GM12878 (cell line): Measurements from ENCODE around the gene GLRX2. TPM values are rescaled to one million over a fixed set of nuclear protein-coding genes. Genes with fewer than 3 reads are reported as not detected.
A peak's percentile ranks its signal among the peaks of the same experiment; 100 is the strongest.

Source experiments
- ATAC-seq: fragments of 200-7000 bp; cut with Tn5 transposase; 3 replicates; pipeline ENCODE4 v1.9.1; 2020; ENCODE audit warnings: mild to moderate bottlenecking, moderate library complexity
- BruUV-seq: library from RNA; stranded (reverse); fragments of 400-500 nt; replicated peaks from 2 replicates; lab custom pipeline; 2021; lab: Mats Ljungman, UMichigan
- CTCF ChIA-PET: fragments of 300-600 bp; sonication (Branson Sonifier 250); formaldehyde crosslinking; extraction: SDS; loops from one replicate; lab custom pipeline; 2021; ENCODE audit warnings: inconsistent platforms; lab: Yijun Ruan, JAX
- POLR2A ChIA-PET: fragments of 350-600 bp; formaldehyde crosslinking; extraction: SDS; loops from one replicate; lab custom pipeline; 2021; ENCODE audit warnings: inconsistent platforms; lab: Charles Lee
- RAD21 ChIA-PET: fragments of 300-600 bp; sonication (Branson Sonifier 250); formaldehyde crosslinking; loops from one replicate; lab custom pipeline; 2023; ENCODE audit warnings: antibody characterized with exemption; ENCODE audit not compliant: unreplicated experiment; lab: Charles Lee
- SMC1A ChIA-PET: fragments of 300-600 bp; sonication (Branson Sonifier 250); formaldehyde crosslinking; loops from one replicate; lab custom pipeline; 2023; ENCODE audit not compliant: unreplicated experiment, uncharacterized antibody; lab: Charles Lee
- DNase-seq: peaks from one replicate; pipeline ENCODE4 v3.0.0-alpha.2; 2011; ENCODE audit warnings: low read depth, low spot score
- FAIRE-seq: peaks from 3 replicates; lab custom pipeline; 2011; peaks lifted over from hg19 to GRCh38; lab: Jason Lieb, UNC
- H2AFZ ChIP-seq: 2 replicates; pipeline ENCODE4 v1.6.0; 2011; ENCODE audit warnings: low read depth, low read length, control low read depth; ENCODE audit not compliant: control insufficient read depth
- H3K27ac ChIP-seq: 2 replicates; pipeline ENCODE4 v1.5.1; 2011; ENCODE audit warnings: control low read depth; ENCODE audit not compliant: control insufficient read depth, insufficient read depth
- H3K27me3 ChIP-seq, 2 experiments: replicated peaks in 1 of 2; 2 replicates each; pipeline versions ENCODE4 v1.6.0 to v1.6.1; 2011; ENCODE audit warnings: low read length in 1 of 2; ENCODE audit not compliant: control insufficient read depth in 2 of 2, insufficient read depth in 2 of 2
- H3K36me3 ChIP-seq, 2 experiments: 2 replicates each; pipeline ENCODE4 v1.5.1; 2011; ENCODE audit warnings: low read length in 1 of 2; ENCODE audit not compliant: control insufficient read depth in 2 of 2, insufficient read depth in 2 of 2
- H3K4me1 ChIP-seq: 2 replicates; pipeline ENCODE4 v1.6.1; 2011; ENCODE audit warnings: mild to moderate bottlenecking, low read length, moderate library complexity, mixed read lengths; ENCODE audit not compliant: control insufficient read depth, insufficient read depth
- H3K4me2 ChIP-seq: 2 replicates; pipeline ENCODE4 v1.6.0; 2011; ENCODE audit warnings: control low read depth; ENCODE audit not compliant: control insufficient read depth, insufficient read depth
- H3K4me3 ChIP-seq: fragments of 200-600 bp; sonication (generic); 2 replicates; pipeline ENCODE4 v1.5.1; 2016
- H3K79me2 ChIP-seq: 2 replicates; pipeline ENCODE4 v1.6.0; 2011; ENCODE audit warnings: low read length; ENCODE audit not compliant: control insufficient read depth, insufficient read depth
- H3K9ac ChIP-seq: 2 replicates; pipeline ENCODE4 v1.8.0; 2011; ENCODE audit warnings: low read length, control low read depth, mixed read lengths; ENCODE audit not compliant: control insufficient read depth, insufficient read depth
- H3K9me3 ChIP-seq: replicated peaks from 3 replicates; pipeline ENCODE4 v1.5.1; 2011; ENCODE audit warnings: mild to moderate bottlenecking, low read length; ENCODE audit not compliant: control insufficient read depth, insufficient read depth
- H4K20me1 ChIP-seq: 2 replicates; pipeline ENCODE4 v1.6.0; 2011; ENCODE audit not compliant: control insufficient read depth, insufficient read depth
- BRCA1 ChIP-seq: IDR thresholded peaks from 2 replicates; pipeline ENCODE4 v1.6.1; 2011; ENCODE audit warnings: low read depth, low read length, improper control_type of control experiment
- CHD1 ChIP-seq: IDR thresholded peaks from 2 replicates; pipeline ENCODE4 v1.6.1; 2012; ENCODE audit warnings: low read depth, low read length, improper control_type of control experiment
- EP300 ChIP-seq, 2 experiments: fragments of 150-350 bp in 1 of 2; IDR thresholded peaks; 2 replicates each; pipeline ENCODE4 v1.6.1; 2011 to 2012; ENCODE audit warnings: low read depth in 2 of 2, low read length in 2 of 2, borderline replicate concordance in 1 of 2, improper control_type of control experiment in 1 of 2, inconsistent platforms in 1 of 2; ENCODE audit not compliant: control insufficient read depth in 1 of 2
- FOS ChIP-seq: IDR thresholded peaks from 3 replicates; pipeline ENCODE4 v1.6.1; 2011; ENCODE audit warnings: borderline replicate concordance; ENCODE audit not compliant: insufficient read length; ENCODE audit errors: extremely low read depth
- NFYA ChIP-seq: IDR thresholded peaks from 2 replicates; pipeline ENCODE4 v1.6.1; 2011; ENCODE audit warnings: low read depth, mild to moderate bottlenecking, low read length, improper control_type of control experiment, borderline replicate concordance
- TARDBP ChIP-seq: IDR thresholded peaks from 2 replicates; pipeline ENCODE4 v1.6.1; 2016; ENCODE audit warnings: borderline replicate concordance
- USF2 ChIP-seq: IDR thresholded peaks from 2 replicates; pipeline ENCODE4 v1.6.1; 2011; ENCODE audit warnings: low read depth, low read length, improper control_type of control experiment, borderline replicate concordance
- ZNF217 ChIP-seq: fragments of 450-650 bp; IDR thresholded peaks from 2 replicates; pipeline ENCODE4 v1.6.1; 2017; ENCODE audit warnings: antibody characterized with exemption, mild to moderate bottlenecking
- WGBS: methylation state at CpG from one replicate; pipeline ENCODE4 v1.1.6; 2016; ENCODE audit warnings: low lambda C conversion rate; ENCODE audit not compliant: insufficient replicate concordance, insufficient coverage; ENCODE audit errors: missing lambda C conversion rate; 5-methylcytosine and 5-hydroxymethylcytosine counted together
- in situ Hi-C: fragments of 300-500 bp; cut with MboI; formaldehyde crosslinking; loops from 9 replicates; pipeline ENCODE4 v1.14.3; 2018; ENCODE audit warnings: mixed read lengths
- intact Hi-C: fragments of 100-400 bp; cut with micrococcal nuclease; formaldehyde crosslinking; loops from one replicate; pipeline ENCODE4 v1.14.2; 2022; ENCODE audit not compliant: unreplicated experiment
- polyA plus RNA-seq, 11 experiments: library from polyadenylated mRNA; depleted of rRNA in 4 of 11; unstranded in 6 of 11; stranded (reverse) in 5 of 11; fragments of >200 nt; fragmentation: Nextera tagmentation in 4 of 11; fragmentation: Illumina TruSeq in 1 of 11; extraction: Ambion mirVana in 4 of 11; extraction: Trizol in 1 of 11; gene quantifications; 1 replicate in 1 of 11; 2 replicates in 10 of 11; pipeline versions ENCODE4 v1.2.1 to v1.2.3, GENCODE V29; 2011 to 2016; ENCODE audit warnings: inconsistent platforms in 2 of 11, missing spikeins in 2 of 11, low read depth in 1 of 11
- total RNA-seq, 4 experiments: library from RNA; depleted of rRNA in 3 of 4; stranded (reverse); fragments of >200 nt in 3 of 4; fragmentation: Illumina TruSeq in 1 of 4; extraction: Trizol in 1 of 4; gene quantifications; 2 replicates each; pipeline versions ENCODE4 v1.2.1 to v1.2.3, GENCODE V29; 2013 to 2021

GLRX2 gene
- total and polyA plus RNA-seq, 10 of the 15 experiments (the other 5 are each of a cell fraction or from before 2014, with no cell fraction given): 5.5 to 67.6 (median 16.6) TPM

GRCh38 chr1:193120604-193121166 is 15.5 kb upstream of the GLRX2 start:
- RAD21 ChIA-PET: interaction anchor here (1.1 to 1.5 kb wide), 7 partner anchors 13 to 309 kb away, joined by 3 to 8 read pairs (median 3); partner anchors contain the start of genes RO60 and UCHL5
- H3K27me3 ChIP-seq: no peaks in the 10 kb centered on the region
- in situ Hi-C loops (loop anchor here (10.0 kb wide), 1 partner anchor 306 kb away; no protein-coding TSS in a partner anchor), intact Hi-C loops (loop anchor here (2.0 to 5.0 kb wide), 4 partner anchors 312 to 646 kb away; partner anchors contain the start of genes RGS1 and RGS2)
- H3K27ac ChIP-seq: no peak overlapping the region
- no peaks in the 10 kb centered on the region for H4K20me1 ChIP-seq
- DNase-seq: no peak
- H3K9me3 ChIP-seq: no peaks in the 10 kb centered on the region
- FAIRE-seq: no peak
- H3K4me3 ChIP-seq: no peak overlapping the region
- TF ChIP-seq TARDBP: no peak
- no peak for TF ChIP-seq NFYA
- TF ChIP-seq ZNF217: no peak
- TF ChIP-seq EP300 (IDR thresholded peaks at IDR 0.05; ENCODE audit: borderline replicate concordance in 1 of 2, control insufficient read depth in 1 of 2, low read depth in 2 of 2, low read length in 2 of 2): no peak
- no peak for TF ChIP-seq CHD1
- no peak for TF ChIP-seq FOS
- no peak for TF ChIP-seq USF2
- no peak for TF ChIP-seq BRCA1
- CTCF ChIA-PET: interaction anchor here (1.1 to 2.2 kb wide), 4 partner anchors 8 to 101 kb away, joined by 4 to 12 read pairs (median 6); no protein-coding TSS in a partner anchor
- H2AFZ ChIP-seq: peak overlapping the region; percentile 92; the same call in 1 of the 2 replicates
- H3K36me3 ChIP-seq: peaks cover 0 to 2% of the 10 kb centered on the region in 2 experiments; a peak in 1 of 4 replicates
- no peak for ATAC-seq
- SMC1A ChIA-PET: interaction anchor here (0.6 to 3.0 kb wide), 7 partner anchors 13 to 314 kb away, joined by 3 to 10 read pairs (median 5); no protein-coding TSS in a partner anchor
- POLR2A ChIA-PET: interaction anchor here (0.6 to 4.1 kb wide), 4 partner anchors 17 to 504 kb away, joined by 3 to 19 read pairs (median 4); partner anchors contain the start of genes RO60 and UCHL5
- H3K4me2 ChIP-seq: peak overlapping the region; percentile 81
- no peak overlapping the region for H3K9ac ChIP-seq
- H3K4me1 ChIP-seq: no peaks in the 10 kb centered on the region; the same call in 1 of the 2 replicates
- BruUV-seq: TSS peak; percentile 86
- H3K79me2 ChIP-seq: peaks cover 35% of the 10 kb centered on the region
- 86% methylated on average over 6 of the region's 6 CpGs for WGBS
